ENCODE results near the gene HS6ST2.
A peak's percentile ranks its signal among the peaks of the same experiment; 100 is the strongest.

The HS6ST2 gene

DNA sequence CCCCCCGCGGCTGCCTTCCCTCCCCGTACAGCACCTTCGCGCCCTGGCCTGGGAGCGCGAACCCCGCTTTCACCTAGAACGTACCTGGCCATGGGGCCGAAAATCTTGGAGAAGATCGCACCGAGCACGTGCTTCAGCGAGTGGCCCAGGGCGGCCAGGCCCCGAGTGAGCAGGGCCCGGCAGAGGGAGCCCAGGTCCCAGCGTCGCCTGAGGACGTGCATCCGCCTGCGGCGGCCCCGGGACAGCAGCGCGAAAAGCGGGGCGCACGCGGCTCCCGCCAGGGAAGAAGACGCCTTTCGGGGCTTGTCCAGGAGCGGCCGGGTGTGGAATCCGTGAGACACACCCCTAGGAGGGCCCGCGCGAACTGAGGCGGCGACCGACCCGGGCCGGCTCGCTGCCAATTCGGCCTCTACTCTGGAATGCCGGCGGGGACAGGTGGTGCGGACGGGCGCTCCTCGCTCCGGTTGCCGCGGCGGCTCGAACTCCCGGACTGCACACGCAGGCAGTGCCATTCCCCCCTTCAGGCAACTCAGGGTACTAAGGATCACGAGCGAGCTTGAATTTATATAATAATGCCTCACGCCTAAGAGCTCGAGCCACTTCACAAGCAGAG is at the start of gene HS6ST2:
Gene HS6ST2 (minus strand): TSS at position 539 of the 613 bp plus-strand sequence.
- H3K27ac ChIP-seq: peak within 1 kb of the TSS; percentile 28; the same call in 1 of the 2 replicates
- TF ChIP-seq, protein P1, sequence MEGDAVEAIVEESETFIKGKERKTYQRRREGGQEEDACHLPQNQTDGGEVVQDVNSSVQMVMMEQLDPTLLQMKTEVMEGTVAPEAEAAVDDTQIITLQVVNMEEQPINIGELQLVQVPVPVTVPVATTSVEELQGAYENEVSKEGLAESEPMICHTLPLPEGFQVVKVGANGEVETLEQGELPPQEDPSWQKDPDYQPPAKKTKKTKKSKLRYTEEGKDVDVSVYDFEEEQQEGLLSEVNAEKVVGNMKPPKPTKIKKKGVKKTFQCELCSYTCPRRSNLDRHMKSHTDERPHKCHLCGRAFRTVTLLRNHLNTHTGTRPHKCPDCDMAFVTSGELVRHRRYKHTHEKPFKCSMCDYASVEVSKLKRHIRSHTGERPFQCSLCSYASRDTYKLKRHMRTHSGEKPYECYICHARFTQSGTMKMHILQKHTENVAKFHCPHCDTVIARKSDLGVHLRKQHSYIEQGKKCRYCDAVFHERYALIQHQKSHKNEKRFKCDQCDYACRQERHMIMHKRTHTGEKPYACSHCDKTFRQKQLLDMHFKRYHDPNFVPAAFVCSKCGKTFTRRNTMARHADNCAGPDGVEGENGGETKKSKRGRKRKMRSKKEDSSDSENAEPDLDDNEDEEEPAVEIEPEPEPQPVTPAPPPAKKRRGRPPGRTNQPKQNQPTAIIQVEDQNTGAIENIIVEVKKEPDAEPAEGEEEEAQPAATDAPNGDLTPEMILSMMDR (conservative IDR thresholded peaks at IDR 0.05): no peak
- no peak for TF ChIP-seq ZFX (IDR thresholded peaks at IDR 0.05)

DNA sequence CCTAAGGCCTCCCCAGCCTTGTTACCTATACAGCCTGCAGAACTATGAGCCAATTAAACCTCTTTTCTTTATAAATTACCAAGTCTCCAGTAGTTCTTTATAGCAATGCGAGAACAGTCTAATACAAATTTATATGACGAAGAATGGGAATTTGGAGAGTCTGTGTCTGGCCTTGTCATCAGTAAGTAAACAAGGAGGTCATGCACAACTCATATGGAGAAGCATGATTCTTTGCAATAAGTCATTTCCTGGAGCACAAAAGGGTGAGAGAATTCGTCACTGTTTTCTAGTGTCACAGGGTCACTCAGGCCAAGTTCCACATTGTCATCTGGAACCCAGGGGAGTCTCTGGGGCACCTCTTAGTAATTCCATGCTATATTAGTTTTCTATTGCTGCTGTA is 49.0 kb upstream of the HS6ST2 start:
- no peak for TF ChIP-seq ZFX (IDR thresholded peaks at IDR 0.05)
- TF ChIP-seq, protein P1 (conservative IDR thresholded peaks at IDR 0.05): no peak
- H3K27ac ChIP-seq: no peak overlapping the region

DNA sequence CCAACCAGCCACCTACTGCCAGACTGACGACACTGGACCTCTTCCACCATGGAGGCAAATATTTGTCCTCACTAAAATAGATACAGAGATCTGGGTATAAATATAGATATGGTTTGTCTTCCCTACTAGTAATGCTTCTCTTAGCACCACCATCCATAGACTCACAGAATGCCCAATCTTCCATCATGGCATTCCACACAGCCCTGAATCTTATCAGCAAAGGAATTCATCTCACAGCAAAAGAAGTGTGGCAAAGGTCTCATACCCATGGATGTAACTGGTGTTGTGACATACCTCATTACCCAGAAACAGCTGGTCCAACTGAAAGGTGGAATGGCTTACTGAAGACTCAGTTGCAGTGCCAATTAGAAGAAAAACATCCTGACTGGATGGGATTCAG is 47.2 kb upstream of the HS6ST2 start:
- TF ChIP-seq, protein P1 (conservative IDR thresholded peaks at IDR 0.05): no peak
- TF ChIP-seq ZFX (IDR thresholded peaks at IDR 0.05): no peak

DNA sequence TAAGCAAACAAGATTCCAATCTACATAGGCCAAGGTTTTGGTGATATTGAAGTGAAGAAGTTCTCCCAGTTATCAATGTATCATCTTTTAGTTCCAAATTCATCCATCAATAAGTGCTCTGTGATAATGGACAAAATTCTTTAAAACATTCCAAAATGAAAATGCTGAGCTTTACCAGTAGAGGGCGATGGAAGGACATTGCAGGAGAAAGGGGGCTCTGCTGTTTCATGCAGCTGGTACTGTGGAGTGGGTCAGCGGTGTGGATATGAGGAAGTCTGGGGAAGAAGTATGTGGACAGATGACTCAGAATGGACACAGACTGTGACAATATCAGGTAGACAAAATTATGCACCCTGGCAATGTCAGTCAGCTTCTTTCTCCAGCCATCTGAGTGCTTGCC is 46.6 kb upstream of the HS6ST2 start:
- no peak overlapping the region for H3K27ac ChIP-seq
- TF ChIP-seq ZFX (IDR thresholded peaks at IDR 0.05): no peak
- TF ChIP-seq, protein P1 (conservative IDR thresholded peaks at IDR 0.05): peak; percentile 71

More for the DNA sequence above, 47.2 kb upstream of the HS6ST2 start:
- no peak overlapping the region for H3K27ac ChIP-seq

DNA sequence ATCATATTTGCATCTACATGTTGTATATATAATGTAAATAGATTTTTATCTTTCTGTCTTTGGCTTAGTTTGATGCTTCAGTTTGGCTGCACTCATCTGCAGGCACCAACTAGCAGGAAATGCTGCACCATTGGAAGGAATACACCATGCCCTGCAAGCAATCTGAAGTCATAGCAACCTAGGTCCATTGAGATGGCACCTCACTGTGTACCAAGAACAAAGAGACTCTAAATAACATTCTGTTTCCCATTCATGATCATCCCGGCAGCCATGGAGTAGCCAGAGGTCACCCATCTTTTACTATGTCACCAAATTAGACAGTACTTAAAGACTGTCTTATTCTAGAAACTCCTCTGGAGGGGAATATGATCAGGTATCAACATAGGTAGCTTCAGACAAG is 40.8 kb upstream of the HS6ST2 start:
- H3K27ac ChIP-seq: no peak overlapping the region
- TF ChIP-seq, protein P1 (conservative IDR thresholded peaks at IDR 0.05): no peak
- no peak for TF ChIP-seq ZFX (IDR thresholded peaks at IDR 0.05)

DNA sequence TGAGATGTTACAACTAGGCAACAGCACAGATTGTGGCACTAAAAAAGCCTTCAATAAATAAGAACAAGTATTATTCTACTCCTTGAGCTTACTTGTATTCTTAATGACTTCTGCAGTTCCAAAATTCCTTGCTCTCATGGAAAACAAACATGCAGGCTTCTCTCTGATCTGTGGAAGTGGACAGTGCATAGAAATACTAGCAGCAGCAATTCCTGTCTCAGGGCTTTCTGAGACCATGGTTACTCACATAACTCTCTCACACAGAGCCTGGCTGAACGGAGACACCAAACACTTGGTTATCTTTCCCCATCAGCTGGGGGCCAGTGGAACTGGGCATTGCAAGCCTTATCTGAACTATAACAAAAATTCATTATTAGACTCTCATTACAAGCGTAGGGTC is 32.4 kb upstream of the HS6ST2 start:
- TF ChIP-seq, protein P1 (conservative IDR thresholded peaks at IDR 0.05): no peak
- TF ChIP-seq ZFX (IDR thresholded peaks at IDR 0.05): no peak

DNA sequence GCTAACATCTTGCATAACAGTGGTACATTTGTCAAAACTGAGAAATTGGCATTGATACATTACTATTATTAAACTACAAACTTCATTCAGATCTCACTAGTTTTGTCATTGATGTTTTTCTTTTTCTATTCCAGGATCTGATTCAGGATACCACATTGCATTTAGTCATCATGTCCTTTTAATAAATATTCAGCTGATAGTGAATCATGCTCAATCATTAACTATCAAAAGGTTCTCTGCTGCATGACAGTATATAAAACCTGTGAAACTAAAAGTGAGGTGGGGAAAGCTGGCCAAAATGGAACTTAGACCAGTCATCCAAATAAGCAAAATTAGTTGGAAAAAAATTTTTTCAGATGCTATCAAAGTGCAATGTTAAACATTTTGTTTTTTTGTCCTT is 28.1 kb upstream of the HS6ST2 start:
- no peak overlapping the region for H3K27ac ChIP-seq
- no peak for TF ChIP-seq ZFX (IDR thresholded peaks at IDR 0.05)
- TF ChIP-seq, protein P1 (conservative IDR thresholded peaks at IDR 0.05): no peak

More for the DNA sequence above, 32.4 kb upstream of the HS6ST2 start:
- H3K27ac ChIP-seq: no peak overlapping the region
